Fibroblast of lung (primary cell): ENCODE data around the gene ATXN1L.

Experiments
- CTCF ChIP-seq, 2 donors: IDR thresholded peaks in 1 of 2; conservative IDR thresholded peaks in 1 of 2; 1 replicate in 1 of 2; 2 replicates in 1 of 2; pipeline ENCODE4 v1.5.1; 2011 to 2012; ENCODE audit warnings: low read length in 2 of 2, control low read depth in 1 of 2, inconsistent platforms in 1 of 2, low read depth in 1 of 2, mild to moderate bottlenecking in 1 of 2
- EZH2 ChIP-seq: IDR thresholded peaks from 2 replicates; pipeline ENCODE4 v1.5.1; 2012; ENCODE audit warnings: low read length, control low read depth, mild to moderate bottlenecking; ENCODE audit errors: missing control alignments

DNA sequence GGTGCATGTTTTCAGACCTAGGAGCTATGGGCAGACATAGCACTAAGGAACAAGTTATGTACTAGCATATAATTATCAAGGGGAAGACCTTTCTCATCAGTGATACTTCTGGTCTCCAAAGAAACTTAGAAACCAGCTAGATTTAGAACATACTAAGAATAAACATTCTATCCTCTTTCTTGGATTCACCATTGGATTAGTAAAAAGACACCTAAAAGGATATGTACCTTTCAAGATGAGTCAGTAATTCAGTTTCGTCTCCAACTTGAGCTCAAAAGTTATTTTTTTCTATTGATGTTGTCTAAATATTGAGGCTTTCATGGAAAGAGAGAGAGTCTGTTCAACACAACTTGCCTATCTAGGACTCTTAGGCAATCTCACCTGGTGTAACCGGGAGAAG lies 25.0 kb downstream of the ATXN1L start:
- TF ChIP-seq CTCF (conservative IDR thresholded peaks at IDR 0.05 in 1 of 2, IDR thresholded peaks at IDR 0.05 in 1 of 2; ENCODE audit: low read depth in 1 of 2, low read length in 2 of 2) (no peak), EZH2 (no peak)
